ENCODE results near the gene SULT2B1.
"Not testable (repeated sequence)": the region's sequence is repeated elsewhere in the genome, so short reads cannot be mapped to it uniquely, and the experiment has no call there.

Gene SULT2B1

DNA sequence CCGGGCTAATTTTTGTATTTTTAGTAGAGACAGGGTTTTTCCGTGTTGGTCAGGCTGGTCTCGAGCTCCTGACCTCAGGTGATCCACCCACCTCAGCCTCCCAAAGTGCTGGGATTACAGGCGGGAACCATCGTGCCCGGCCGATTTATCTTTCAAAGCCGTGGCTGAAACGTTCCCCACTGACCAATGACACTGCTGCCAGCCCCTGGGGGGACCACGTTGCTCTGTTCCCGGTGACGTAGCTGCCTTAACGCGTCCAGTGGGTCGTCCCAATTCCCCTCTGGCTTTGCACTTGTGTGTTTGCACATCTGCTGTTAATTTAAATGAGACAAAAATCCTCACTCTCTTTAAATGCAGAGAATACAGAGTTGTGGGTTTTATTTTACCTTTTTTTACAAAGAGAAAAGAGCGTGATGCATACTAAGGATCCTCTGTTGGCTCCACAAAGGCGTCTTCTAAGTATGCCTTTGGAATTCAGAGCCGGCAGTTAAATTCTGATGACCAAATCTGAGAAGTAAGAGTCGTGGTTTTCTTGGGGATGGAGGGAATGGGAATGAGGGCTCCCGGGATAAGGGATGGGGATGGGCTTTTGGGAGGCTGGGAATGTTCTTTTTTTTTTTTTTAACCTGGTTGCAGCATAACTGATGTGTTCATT lies 21.8 kb upstream of the SULT2B1 start:
- no peak for DNase-seq

DNA sequence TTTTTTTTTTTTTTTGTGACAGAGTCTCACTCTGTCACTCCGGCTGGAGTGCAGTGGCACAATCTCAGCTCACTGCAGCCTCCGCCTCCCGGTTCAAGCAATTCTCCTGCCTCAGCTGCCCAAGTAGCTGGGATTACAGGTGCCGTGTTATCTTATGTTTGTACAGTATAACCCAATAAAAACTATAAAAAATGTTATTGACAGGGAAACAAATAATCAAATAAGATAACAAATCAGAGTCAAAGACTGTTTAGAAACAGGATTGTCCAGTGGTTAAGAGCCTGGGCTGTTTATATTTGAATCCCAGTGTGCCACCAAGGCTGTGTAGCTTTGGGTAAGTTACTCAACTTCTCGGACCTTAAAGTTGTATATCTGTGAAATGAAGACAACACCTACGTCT lies 21.2 kb upstream of the SULT2B1 start:
- no peak for DNase-seq

DNA sequence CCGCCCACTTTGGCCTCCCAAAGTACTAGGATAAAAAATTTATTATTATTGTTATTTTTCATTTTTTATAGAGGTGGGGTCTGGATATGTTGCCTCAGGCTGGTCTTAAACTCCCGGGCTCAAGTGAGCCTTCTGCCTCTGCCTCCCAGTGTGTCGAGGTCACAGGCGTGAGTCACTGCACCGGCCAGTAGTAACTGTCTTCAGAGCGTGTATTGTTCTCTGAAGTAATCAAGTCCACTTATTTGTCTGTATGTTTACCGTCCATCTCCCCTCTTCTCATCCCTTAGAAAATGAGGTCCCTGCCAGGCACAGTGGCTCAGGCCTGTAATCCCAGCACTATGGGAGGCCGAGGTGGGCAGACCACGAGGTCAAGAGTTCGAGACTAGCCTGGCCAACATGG lies 18.2 kb upstream of the SULT2B1 start:
- no peak for DNase-seq

DNA sequence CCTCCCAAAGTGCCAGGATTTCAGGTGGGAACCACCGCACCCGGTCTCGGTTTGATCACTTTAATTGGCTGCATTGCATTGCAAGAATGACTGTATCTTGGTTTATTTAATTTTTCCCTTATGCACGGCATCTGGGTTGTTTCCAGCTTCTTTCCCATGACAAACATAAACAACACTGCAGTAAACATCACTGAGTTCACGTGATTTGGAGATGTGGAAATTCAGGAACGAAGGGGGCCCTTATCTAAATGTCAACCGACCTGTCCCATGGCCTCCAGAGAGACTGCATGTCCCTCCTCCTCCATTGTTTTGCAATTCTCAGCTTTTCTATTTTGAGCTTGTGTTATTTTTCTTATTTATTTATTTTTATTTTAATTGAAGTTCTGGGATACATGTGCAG lies 14.4 kb upstream of the SULT2B1 start:
- DNase-seq = no peak

DNA sequence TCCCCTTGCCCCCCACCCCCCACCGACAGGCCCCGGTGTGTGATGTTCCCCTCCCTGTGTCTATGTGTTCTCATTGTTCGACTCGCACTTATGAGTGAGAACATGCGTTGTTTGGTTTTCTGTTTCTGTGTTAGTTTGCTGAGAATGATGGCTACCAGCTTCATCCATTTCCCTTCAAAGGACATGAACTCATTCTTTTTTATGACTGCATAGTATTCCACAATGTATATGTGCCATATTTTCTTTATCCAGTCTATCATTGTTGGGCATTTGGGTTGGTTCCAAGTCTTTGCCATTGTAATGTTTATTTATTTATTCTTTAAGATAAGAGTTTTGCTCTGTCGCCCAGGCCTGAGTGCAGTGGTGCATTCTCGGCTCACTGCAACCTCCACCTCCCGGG lies 13.9 kb upstream of the SULT2B1 start:
- not testable (repeated sequence) for DNase-seq

DNA sequence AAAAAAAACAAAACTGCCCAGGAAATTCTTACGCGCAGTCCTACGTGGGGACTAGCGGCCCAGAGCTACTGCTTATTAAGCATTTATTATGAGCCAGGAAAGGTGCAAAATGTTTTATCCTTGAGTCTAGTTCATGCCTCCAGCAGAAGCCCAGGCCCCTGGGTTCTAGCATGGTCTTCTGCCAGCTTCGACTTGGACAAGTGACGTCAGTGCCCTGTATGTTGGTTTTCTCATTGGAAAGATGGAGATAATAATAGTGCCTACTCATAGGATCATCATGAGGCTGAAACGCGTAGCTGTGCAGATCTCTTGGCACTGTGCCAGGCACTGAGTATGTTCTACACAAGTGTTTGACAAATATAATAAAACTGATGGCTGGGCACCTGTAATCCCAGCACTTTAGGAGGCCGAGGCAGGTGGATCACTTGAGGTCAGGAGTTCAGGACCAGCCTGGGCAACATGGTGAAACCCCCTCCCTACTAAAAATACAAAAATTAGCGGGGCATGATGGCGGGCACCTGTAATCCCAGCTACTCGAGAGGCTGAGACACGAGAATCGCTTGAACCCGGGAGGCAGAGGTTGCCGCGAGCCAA lies 12.4 kb upstream of the SULT2B1 start:
- DNase-seq = peak in 1 of 2 experiments; percentile 59

DNA sequence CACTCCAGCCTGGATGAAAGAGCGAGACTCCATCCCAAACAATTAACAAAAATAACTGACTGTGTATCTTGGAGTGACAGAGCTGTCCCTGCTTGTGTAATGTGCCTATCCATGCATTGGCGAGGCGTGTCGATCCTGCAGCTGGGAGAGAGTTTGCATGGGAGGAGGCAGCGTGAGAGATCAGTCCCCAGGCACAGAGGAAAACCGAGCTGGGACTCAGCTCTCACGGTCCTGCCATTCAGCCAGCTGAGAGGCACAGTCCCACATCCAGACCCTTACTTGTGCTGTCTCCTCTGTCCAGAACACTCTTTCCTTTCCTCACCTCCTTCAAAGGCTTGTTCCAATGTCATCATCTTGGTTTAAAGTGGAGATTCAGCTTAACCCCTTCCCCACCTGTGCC lies 11.9 kb upstream of the SULT2B1 start:
- DNase-seq = no peak

GRCh38 chr19:48541813-48542212 lies 10.2 kb upstream of the SULT2B1 start:
- DNase-seq = no peak

- DNase-seq = no peak
Observed at GRCh38 chr19:48543121-48543710, 8.8 kb upstream of the SULT2B1 start.

GRCh38 chr19:48544856-48545750 lies 6.9 kb upstream of the SULT2B1 start:
- DNase-seq = no peak

DNA sequence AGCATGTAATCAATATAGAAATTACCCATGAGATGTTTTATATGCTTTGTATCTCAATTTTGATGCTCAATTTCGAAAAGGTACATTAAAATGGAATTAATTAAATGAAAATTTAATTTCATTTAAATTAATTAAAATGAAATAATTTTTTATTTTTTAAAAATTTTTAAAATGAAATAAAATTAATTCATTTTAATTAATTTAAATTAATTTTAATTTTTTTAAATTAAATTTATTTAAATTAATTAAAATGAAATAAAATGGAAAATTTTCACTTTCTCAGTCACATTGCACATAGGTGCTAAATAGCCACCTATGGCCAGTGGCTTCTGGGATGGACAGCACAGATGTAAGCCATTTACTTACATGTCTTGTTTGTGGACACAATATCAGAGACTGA lies 4.2 kb upstream of the SULT2B1 start:
- no peak for DNase-seq

DNA sequence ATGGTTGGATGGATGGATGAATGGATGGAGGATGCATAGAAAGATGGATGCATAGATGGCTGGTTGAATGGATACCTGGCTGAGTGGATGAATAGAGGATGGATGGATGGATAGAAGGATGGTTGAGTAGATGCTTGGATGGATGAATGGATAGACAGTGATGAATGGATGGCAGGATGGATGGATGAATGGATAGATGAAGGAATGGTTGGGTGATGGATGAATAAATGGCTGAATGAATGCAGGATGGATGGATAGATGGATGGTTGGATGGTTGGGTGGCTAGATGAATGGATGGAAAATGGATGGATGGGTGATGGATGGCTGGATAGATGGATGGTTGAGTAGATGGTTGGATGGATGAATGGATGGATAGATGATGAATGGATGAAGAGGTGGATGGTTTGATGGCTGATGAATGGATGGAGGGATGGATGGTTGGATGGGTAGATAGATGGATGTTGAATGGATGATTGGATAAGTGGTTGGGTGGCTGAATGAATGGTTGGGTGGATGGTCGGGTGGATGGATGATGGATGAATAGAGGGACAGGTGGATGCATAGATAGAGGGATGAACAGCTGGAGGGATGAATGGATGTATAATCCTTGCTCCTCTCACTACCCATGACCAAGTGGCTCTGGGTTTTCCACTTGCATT lies 3.6 kb upstream of the SULT2B1 start:
- no peak for DNase-seq

- DNase-seq = no peak
Observed at GRCh38 chr19:48549380-48549779, 2.6 kb upstream of the SULT2B1 start.

DNA sequence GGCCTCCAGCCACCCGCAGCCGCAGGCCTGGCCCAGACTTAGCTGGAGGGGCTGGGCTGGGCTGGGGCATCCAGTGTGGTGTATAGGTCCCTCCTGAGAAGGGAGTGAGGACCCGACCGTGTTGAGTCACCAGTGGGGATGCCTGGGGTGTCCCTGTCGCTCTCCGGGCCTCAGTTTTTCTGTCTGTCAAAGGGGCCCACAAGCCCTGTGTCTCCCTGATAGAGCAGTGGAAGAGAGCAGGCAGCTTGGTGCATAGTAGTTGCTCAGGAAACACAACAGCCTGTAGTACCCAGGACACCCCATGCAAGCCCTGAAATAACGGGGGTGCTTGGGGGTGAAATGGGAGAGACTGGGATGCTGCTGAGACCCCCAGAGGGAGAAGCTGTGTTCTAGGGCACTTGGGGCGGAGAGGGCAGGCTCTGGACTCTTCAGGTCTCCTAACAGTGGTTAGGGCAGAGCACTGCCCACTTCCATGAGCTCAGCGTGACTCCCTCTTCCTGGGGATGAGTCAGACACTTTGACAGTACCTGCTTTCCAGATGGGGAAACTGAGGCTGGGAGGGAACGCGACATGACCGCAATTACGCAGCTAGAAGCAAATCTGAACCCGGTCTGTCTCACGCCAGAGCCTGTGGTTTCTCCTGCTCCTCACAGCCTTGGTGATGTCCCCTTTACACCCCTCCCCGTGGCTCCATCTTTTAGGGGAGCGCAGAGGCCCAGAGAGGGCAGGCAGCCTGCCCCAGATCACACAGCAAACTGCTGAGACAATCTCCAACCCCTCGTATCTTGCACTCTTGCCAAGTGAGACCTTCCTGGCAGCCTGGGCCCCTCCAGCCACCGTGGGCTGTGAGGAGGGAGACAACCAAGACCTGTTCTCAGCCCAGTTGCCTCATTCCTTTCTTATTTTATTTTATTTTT lies 692 bp downstream of the SULT2B1 start:
- no peak for DNase-seq

- no peak for DNase-seq
Observed at GRCh38 chr19:48553676-48554384, 1.9 kb downstream of the SULT2B1 start.

GRCh38 chr19:48554385-48555091 lies 2.6 kb downstream of the SULT2B1 start:
- no peak for DNase-seq

GRCh38 chr19:48556163-48556562 lies 4.2 kb downstream of the SULT2B1 start:
- peak in 1 of 2 experiments; percentile 15 for DNase-seq

GRCh38 chr19:48556825-48557224 lies 4.9 kb downstream of the SULT2B1 start:
- no peak for DNase-seq

GRCh38 chr19:48558018-48558684 lies 6.2 kb downstream of the SULT2B1 start:
- no peak for DNase-seq

- DNase-seq = no peak
Observed at GRCh38 chr19:48560095-48560530, 8.1 kb downstream of the SULT2B1 start.
